K562 (cell line): ENCODE data around the gene DVL3. TPM values are rescaled to one million over a fixed set of nuclear protein-coding genes. Genes with fewer than 3 reads are reported as not detected.

Source experiments
- BHLHE40 ChIP-seq: IDR thresholded peaks from 2 replicates; pipeline ENCODE4 v1.6.1; 2011; ENCODE audit warnings: low read length, improper control_type of control experiment
- CBX5 ChIP-seq: IDR thresholded peaks from 2 replicates; pipeline ENCODE4 v1.6.1; 2014; ENCODE audit warnings: low read depth, borderline replicate concordance
- DDX20 ChIP-seq: fragments of 450-650 bp; IDR thresholded peaks from 2 replicates; pipeline ENCODE4 v1.6.1; 2016; ENCODE audit warnings: missing genetic modification characterization, low read depth, mild to moderate bottlenecking, missing compliant biosample characterization, moderate library complexity
- FOXK2 ChIP-seq, 2 experiments: fragments of 450-650 bp; IDR thresholded peaks in 1 of 2; conservative IDR thresholded peaks in 1 of 2; 2 replicates each; pipeline ENCODE4 v1.6.1; 2016; ENCODE audit warnings: low read depth in 2 of 2, mild to moderate bottlenecking in 1 of 2
- PHF21A ChIP-seq: fragments of 450-650 bp; IDR thresholded peaks from 2 replicates; pipeline ENCODE4 v1.6.1; 2017; ENCODE audit warnings: low read depth, borderline replicate concordance
- SIRT6 ChIP-seq: IDR thresholded peaks from one replicate; pipeline ENCODE4 v1.6.1; 2012; ENCODE audit warnings: low read depth, mild to moderate bottlenecking, control low read depth, inconsistent platforms, low read length, moderate library complexity
- TCF3 ChIP-seq: sonication (generic); formaldehyde crosslinking; IDR thresholded peaks from 2 replicates; pipeline ENCODE4 v1.4.0; 2020; ENCODE audit warnings: mild to moderate bottlenecking, missing genetic modification reagents
- ZBTB2 ChIP-seq: fragments of 450-650 bp; IDR thresholded peaks from 2 replicates; pipeline ENCODE4 v1.6.1; 2016; ENCODE audit warnings: antibody characterized with exemption
- ZHX1 ChIP-seq: fragments of 150-350 bp; conservative IDR thresholded peaks from 2 replicates; pipeline ENCODE4 v1.6.1; 2014; ENCODE audit warnings: low read length
- ZNF318 ChIP-seq, 2 experiments: fragments of 450-650 bp; IDR thresholded peaks; 2 replicates each; pipeline ENCODE4 v1.6.1; 2016; ENCODE audit warnings: mild to moderate bottlenecking in 2 of 2, borderline replicate concordance in 1 of 2, low read depth in 1 of 2, moderate library complexity in 1 of 2
- ZNF408 ChIP-seq: fragments of 250-450 bp; sonication (Bioruptor Pico); IDR thresholded peaks from 2 replicates; pipeline ENCODE4 v1.4.0; 2020; ENCODE audit warnings: low read depth, mild to moderate bottlenecking, moderate library complexity
- polyA plus RNA-seq, 8 experiments: library from polyadenylated mRNA; depleted of rRNA in 4 of 8; stranded (reverse) in 5 of 8; unstranded in 3 of 8; fragments of >200 nt; fragmentation: Nextera tagmentation in 2 of 8; fragmentation: Illumina TruSeq in 1 of 8; extraction: Ambion mirVana in 2 of 8; extraction: Trizol in 1 of 8; gene quantifications; 2 replicates each; pipeline versions ENCODE4 v1.2.1 to v1.2.3, GENCODE V29; 2011 to 2014; ENCODE audit warnings: inconsistent platforms in 1 of 8, missing spikeins in 1 of 8
- total RNA-seq, 7 experiments: library from RNA; depleted of rRNA in 6 of 7; stranded (reverse); fragments of >200 nt in 6 of 7; fragmentation: Illumina TruSeq in 2 of 7; extraction: Trizol in 2 of 7; gene quantifications; 2 replicates each; pipeline versions ENCODE4 v1.2.1 to v1.2.3, GENCODE V29; 2011 to 2021; ENCODE audit warnings: low replicate concordance in 1 of 7
- TF ChIP-seq, protein P1 (sequence below): fragments of 450-650 bp; formaldehyde crosslinking; IDR thresholded peaks from 2 replicates; pipeline ENCODE4 v1.4.0; 2020; ENCODE audit warnings: mild to moderate bottlenecking, mixed read lengths

DVL3 gene
- total and polyA plus RNA-seq, 9 of the 15 experiments (the other 6 are each of a cell fraction or from before 2014, with no cell fraction given): 3.1 to 57.9 (median 20.1) TPM

GRCh38 chr3:184154885-184155643 is at the start of gene DVL3 (continued):
- TF ChIP-seq, protein P1, sequence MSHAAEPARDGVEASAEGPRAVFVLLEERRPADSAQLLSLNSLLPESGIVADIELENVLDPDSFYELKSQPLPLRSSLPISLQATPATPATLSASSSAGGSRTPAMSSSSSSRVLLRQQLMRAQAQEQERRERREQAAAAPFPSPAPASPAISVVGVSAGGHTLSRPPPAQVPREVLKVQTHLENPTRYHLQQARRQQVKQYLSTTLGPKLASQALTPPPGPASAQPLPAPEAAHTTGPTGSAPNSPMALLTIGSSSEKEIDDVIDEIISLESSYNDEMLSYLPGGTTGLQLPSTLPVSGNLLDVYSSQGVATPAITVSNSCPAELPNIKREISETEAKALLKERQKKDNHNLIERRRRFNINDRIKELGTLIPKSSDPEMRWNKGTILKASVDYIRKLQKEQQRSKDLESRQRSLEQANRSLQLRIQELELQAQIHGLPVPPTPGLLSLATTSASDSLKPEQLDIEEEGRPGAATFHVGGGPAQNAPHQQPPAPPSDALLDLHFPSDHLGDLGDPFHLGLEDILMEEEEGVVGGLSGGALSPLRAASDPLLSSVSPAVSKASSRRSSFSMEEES (CRISPR knock-in tag): no peak
- TF ChIP-seq SIRT6: no peak
- no peak for TF ChIP-seq BHLHE40
- TF ChIP-seq ZNF408 (CRISPR knock-in tag): no peak
- TF ChIP-seq ZHX1: no peak
- TF ChIP-seq ZBTB2: no peak
- no peak for TF ChIP-seq ZNF318 (IDR thresholded peaks at IDR 0.05; ENCODE audit: borderline replicate concordance in 1 of 2, low read depth in 1 of 2)
- TF ChIP-seq DDX20: no peak
- TF ChIP-seq TCF3 (CRISPR knock-in tag): no peak
- peak; percentile 49; the same call in 1 of the 2 replicates for TF ChIP-seq PHF21A
- TF ChIP-seq CBX5: no peak
- no peak for TF ChIP-seq FOXK2 (conservative IDR thresholded peaks at IDR 0.05 in 1 of 2, IDR thresholded peaks at IDR 0.05 in 1 of 2; ENCODE audit: low read depth in 2 of 2)
